ENCODE measurements around the gene BICRA.

The BICRA gene

DNA sequence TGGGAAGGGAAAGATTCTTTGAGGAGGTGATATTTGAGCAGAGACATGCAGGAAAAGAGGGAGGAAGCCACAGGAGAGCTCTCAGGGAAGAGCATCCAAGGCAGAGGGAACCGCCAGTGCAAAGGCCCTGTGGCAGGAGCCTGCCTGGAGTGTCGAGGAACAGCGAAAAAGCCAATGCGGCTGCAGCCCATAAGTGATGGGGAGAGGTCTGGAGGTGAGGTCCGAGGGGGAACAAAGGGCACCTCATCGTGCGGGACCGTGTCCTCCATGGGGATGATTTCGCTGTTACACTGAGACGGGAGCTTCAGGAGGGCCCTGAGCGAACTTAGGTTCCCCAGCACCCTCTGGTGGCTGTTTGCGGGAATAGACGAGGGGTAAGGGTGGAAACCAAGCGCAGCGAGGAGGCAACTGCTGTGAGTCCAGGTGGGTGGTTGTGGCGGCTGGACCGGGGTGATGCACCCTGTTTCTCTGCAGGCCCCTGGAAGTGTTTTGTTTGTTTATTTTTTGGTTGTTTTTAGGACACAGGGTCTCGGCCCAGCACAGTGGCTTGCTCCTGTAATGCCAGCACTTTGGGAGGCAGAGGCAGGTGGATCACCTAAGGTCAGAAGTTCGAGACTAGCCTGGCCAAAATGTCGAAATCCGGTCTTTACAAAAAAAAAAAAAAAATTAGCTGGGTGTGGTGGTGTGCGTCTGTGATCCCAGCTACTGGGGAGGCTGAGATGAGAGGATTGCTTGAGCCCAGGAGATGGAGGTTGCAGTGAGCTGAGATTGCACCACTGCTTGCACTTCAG, 98.4 kb downstream of the BICRA start:
- Histone ChIP-seq H3K27me3 (ENCODE audit: insufficient read depth, poor library complexity, severe bottlenecking) (no peaks in the 10 kb centered on the region), H3K4me3 (replicated peaks; ENCODE audit: insufficient read depth, low read length) (no peak overlapping the region), H3K27ac (replicated peaks) (no peak overlapping the region)
- peak; percentile 57 to 76 for DNase-seq (ENCODE audit: low read depth in 1 of 2, low spot score in 1 of 2)
- TF ChIP-seq SPI1 (IDR thresholded peaks at IDR 0.05; ENCODE audit: borderline replicate concordance, low read depth) = no peak
- TF ChIP-seq, protein P1, sequence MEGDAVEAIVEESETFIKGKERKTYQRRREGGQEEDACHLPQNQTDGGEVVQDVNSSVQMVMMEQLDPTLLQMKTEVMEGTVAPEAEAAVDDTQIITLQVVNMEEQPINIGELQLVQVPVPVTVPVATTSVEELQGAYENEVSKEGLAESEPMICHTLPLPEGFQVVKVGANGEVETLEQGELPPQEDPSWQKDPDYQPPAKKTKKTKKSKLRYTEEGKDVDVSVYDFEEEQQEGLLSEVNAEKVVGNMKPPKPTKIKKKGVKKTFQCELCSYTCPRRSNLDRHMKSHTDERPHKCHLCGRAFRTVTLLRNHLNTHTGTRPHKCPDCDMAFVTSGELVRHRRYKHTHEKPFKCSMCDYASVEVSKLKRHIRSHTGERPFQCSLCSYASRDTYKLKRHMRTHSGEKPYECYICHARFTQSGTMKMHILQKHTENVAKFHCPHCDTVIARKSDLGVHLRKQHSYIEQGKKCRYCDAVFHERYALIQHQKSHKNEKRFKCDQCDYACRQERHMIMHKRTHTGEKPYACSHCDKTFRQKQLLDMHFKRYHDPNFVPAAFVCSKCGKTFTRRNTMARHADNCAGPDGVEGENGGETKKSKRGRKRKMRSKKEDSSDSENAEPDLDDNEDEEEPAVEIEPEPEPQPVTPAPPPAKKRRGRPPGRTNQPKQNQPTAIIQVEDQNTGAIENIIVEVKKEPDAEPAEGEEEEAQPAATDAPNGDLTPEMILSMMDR (IDR thresholded peaks at IDR 0.05; ENCODE audit: insufficient read depth, low read length) = peak; percentile 83

DNA sequence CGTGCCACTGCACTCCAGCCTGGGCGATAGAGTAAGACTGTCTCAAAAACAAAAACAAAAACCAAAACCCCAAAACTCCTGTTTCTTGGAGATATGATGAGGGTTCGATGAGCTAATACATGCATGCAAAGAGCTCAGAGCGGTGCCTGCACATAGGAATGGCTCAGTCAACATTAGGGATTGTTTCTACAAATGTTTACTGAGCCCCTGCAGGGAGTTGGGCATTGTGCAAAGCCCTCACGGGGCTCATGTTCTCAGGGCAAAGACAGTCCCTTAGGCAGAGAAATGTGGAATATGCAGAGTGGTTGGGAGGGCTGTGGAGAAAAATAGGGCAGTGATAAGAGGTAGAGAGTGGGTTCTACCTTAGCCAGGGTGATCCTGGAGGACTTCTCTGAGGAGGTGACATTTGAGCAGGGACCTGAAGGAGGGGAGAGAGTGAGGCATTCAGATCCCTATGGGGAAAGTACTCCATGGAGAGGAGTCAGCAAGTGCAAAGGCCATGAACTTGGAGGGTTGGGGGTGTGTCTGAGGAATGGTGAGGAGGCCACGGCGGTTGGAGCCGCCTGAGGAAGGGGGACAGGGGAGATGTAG, 102.8 kb downstream of the BICRA start:
- no peak overlapping the region for H3K4me3 ChIP-seq (replicated peaks; ENCODE audit: insufficient read depth, low read length)
- no peak for DNase-seq (ENCODE audit: low read depth in 1 of 2, low spot score in 1 of 2)
- peaks cover 7% of the 10 kb centered on the region for H3K27me3 ChIP-seq (ENCODE audit: insufficient read depth, poor library complexity, severe bottlenecking)
- no peak for TF ChIP-seq GABPA (IDR thresholded peaks at IDR 0.05; ENCODE audit: low read depth)
- no peak for TF ChIP-seq POLR2AphosphoS5 (IDR thresholded peaks at IDR 0.05; ENCODE audit: low read depth)
- TF ChIP-seq, protein P2, sequence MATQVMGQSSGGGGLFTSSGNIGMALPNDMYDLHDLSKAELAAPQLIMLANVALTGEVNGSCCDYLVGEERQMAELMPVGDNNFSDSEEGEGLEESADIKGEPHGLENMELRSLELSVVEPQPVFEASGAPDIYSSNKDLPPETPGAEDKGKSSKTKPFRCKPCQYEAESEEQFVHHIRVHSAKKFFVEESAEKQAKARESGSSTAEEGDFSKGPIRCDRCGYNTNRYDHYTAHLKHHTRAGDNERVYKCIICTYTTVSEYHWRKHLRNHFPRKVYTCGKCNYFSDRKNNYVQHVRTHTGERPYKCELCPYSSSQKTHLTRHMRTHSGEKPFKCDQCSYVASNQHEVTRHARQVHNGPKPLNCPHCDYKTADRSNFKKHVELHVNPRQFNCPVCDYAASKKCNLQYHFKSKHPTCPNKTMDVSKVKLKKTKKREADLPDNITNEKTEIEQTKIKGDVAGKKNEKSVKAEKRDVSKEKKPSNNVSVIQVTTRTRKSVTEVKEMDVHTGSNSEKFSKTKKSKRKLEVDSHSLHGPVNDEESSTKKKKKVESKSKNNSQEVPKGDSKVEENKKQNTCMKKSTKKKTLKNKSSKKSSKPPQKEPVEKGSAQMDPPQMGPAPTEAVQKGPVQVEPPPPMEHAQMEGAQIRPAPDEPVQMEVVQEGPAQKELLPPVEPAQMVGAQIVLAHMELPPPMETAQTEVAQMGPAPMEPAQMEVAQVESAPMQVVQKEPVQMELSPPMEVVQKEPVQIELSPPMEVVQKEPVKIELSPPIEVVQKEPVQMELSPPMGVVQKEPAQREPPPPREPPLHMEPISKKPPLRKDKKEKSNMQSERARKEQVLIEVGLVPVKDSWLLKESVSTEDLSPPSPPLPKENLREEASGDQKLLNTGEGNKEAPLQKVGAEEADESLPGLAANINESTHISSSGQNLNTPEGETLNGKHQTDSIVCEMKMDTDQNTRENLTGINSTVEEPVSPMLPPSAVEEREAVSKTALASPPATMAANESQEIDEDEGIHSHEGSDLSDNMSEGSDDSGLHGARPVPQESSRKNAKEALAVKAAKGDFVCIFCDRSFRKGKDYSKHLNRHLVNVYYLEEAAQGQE (IDR thresholded peaks at IDR 0.05; ENCODE audit: insufficient replicate concordance, low read depth) = no peak
- TF ChIP-seq, protein P1 (IDR thresholded peaks at IDR 0.05; ENCODE audit: insufficient read depth, low read length) = no peak
- TF ChIP-seq SPI1 (IDR thresholded peaks at IDR 0.05; ENCODE audit: borderline replicate concordance, low read depth) = no peak
- H3K27ac ChIP-seq (replicated peaks) = no peak overlapping the region

DNA sequence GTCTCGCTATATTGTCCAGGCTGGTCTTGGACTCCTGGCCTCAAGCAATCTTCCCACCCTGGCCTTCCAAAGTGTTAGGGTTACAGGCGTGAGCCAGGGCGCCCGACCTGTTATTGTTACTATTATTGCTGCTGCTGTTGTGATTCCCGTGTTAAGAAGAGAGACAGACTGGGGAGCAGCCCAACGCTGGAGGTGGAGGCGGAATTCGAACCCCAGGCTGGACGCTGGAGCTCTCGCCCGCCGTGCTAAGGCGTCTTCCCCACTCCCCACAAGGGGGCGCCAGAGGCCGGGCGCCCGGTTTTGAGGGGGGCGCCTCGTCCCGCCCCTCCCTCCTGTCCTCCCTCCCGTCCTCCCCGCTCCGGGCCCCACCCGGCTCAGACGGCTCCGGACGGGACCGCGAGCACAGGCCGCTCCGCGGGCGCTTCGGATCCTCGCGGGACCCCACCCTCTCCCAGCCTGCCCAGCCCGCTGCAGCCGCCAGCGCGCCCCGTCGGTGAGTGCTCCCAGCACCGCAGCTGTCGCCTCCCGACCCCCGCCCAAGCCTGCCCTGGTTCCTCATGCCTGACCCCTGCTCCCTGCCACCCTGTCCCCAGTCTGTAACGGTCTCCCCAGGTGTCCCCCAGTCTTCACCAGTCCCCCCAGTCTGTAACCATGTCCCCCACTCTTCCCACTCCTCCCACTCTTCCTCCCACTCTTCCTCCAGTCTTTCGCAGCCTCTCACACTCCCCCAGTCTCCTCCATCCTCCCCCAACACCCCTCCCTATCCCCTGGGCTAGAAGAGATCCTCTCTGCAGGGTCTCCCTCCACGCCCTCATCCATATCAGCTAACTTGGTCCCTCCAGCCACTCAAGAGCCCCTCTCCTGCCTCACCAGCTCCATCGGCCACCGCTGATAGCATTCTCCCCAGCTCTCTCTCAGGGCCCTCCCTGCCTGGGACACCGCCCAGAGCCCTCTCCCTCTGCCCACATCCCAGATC, 104.4 kb downstream of the BICRA start, which contains the start of gene EHD2:
Gene EHD2 (plus strand): TSS at position 377 of the 976 bp plus-strand sequence. CDS start 3,191 bp downstream, outside the sequence.
- Histone ChIP-seq H3K4me3 (replicated peaks; ENCODE audit: insufficient read depth, low read length) (peak within 1 kb of the TSS; percentile 38), H3K27me3 (ENCODE audit: insufficient read depth, poor library complexity, severe bottlenecking) (peaks cover 7% of the 10 kb centered on the region), H3K27ac (replicated peaks) (no peak within 1 kb of the TSS)
- TF ChIP-seq, protein P2 (IDR thresholded peaks at IDR 0.05; ENCODE audit: insufficient replicate concordance, low read depth) = no peak
- TF ChIP-seq, protein P1 (IDR thresholded peaks at IDR 0.05; ENCODE audit: insufficient read depth, low read length) = peak; percentile 57
- peak; percentile 15 to 46 for DNase-seq (ENCODE audit: low read depth in 1 of 2, low spot score in 1 of 2)

Data from HL-60 (cell line).